Measurements from ENCODE around the gene MROH2B.

DNA sequence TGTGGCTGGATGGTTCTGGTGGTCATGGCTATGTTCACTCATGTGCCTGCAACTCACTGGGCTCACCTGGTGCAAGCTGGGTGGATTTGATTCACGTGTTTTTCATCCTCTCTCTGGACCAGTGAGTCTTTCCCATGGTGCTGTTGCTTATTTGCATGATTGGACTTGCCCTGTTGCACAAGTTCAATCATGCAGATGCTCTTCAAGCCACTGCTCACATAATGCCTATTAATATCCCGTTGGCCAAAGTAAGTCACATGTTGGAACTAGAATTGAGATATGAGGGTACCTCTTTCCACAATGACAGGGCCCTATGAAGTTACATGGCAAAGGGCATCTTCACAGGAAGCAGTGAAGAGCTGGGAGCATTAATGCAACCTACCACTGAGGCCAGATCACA lies 26.5 kb upstream of the MROH2B start:
- TF ChIP-seq, protein P1, sequence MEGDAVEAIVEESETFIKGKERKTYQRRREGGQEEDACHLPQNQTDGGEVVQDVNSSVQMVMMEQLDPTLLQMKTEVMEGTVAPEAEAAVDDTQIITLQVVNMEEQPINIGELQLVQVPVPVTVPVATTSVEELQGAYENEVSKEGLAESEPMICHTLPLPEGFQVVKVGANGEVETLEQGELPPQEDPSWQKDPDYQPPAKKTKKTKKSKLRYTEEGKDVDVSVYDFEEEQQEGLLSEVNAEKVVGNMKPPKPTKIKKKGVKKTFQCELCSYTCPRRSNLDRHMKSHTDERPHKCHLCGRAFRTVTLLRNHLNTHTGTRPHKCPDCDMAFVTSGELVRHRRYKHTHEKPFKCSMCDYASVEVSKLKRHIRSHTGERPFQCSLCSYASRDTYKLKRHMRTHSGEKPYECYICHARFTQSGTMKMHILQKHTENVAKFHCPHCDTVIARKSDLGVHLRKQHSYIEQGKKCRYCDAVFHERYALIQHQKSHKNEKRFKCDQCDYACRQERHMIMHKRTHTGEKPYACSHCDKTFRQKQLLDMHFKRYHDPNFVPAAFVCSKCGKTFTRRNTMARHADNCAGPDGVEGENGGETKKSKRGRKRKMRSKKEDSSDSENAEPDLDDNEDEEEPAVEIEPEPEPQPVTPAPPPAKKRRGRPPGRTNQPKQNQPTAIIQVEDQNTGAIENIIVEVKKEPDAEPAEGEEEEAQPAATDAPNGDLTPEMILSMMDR (optimal IDR thresholded peaks at IDR 0.05 in 1 of 3, IDR thresholded peaks at IDR 0.05 in 1 of 3, conservative IDR thresholded peaks at IDR 0.05 in 1 of 3; ENCODE audit: extremely low read depth in 1 of 3, insufficient read depth in 2 of 3, low read length in 3 of 3): no peak
- no peak for TF ChIP-seq EZH2 (IDR thresholded peaks at IDR 0.05; ENCODE audit: low read length)
